HG03575 (cell line): Measurements from ENCODE around the gene DENND2C.

Experiments used
- ATAC-seq: cut with Tn5 transposase; IDR thresholded peaks from one replicate; pipeline ENCODE4 v1.9.1; 2021; ENCODE audit not compliant: unreplicated experiment, insufficient number of reproducible peaks, low FRiP score; ENCODE audit errors: extremely low read depth

Gene DENND2C

GRCh38 chr1:114558544-114558943 is 111.3 kb downstream of the DENND2C start:
- no peak for ATAC-seq

GRCh38 chr1:114554577-114554976 is 115.3 kb downstream of the DENND2C start:
- no peak for ATAC-seq

- ATAC-seq, result no peak
These were observed 117.7 kb downstream of the DENND2C start for GRCh38 chr1:114552106-114552639.

- no peak for ATAC-seq
These were observed 118.4 kb downstream of the DENND2C start for GRCh38 chr1:114551400-114551799.

GRCh38 chr1:114550336-114550735 is 119.5 kb downstream of the DENND2C start:
- no peak for ATAC-seq

- no peak for ATAC-seq
These were observed 120.7 kb downstream of the DENND2C start for GRCh38 chr1:114549137-114549536.

- ATAC-seq, result no peak
These were observed 122.8 kb downstream of the DENND2C start for GRCh38 chr1:114547076-114547475.

- no peak for ATAC-seq
These were observed 124.1 kb downstream of the DENND2C start for GRCh38 chr1:114545796-114546195.

GRCh38 chr1:114545315-114545714 is 124.5 kb downstream of the DENND2C start:
- no peak for ATAC-seq

GRCh38 chr1:114540821-114541220 is 129.0 kb downstream of the DENND2C start:
- ATAC-seq, result no peak

GRCh38 chr1:114540272-114540671 is 129.6 kb downstream of the DENND2C start:
- no peak for ATAC-seq

- ATAC-seq, result no peak
These were observed 133.8 kb downstream of the DENND2C start for GRCh38 chr1:114536043-114536442.

GRCh38 chr1:114535401-114535800 is 134.4 kb downstream of the DENND2C start:
- no peak for ATAC-seq
